Activated naive CD4-positive, alpha-beta T cell treated with Interleukin-2 at 50 U/mL for 16 hours (primary cell): ENCODE measurements around the gene NUP188.
"Not testable (repeated sequence)": the region's sequence is repeated elsewhere in the genome, so short reads cannot be mapped to it uniquely, and the experiment has no call there.

Source experiments
- DNase-seq: peaks from one replicate; pipeline ENCODE4 v3.0.0-alpha.2; 2020

NUP188 gene

GRCh38 chr9:129028192-129028966, 80.9 kb downstream of the NUP188 start, which contains the start of gene SH3GLB2:
SH3GLB2 (minus strand) TSS chr9:129028331; CDS start chr9:129028154, 177 bp downstream.
- DNase-seq = peak; percentile 90

DNA sequence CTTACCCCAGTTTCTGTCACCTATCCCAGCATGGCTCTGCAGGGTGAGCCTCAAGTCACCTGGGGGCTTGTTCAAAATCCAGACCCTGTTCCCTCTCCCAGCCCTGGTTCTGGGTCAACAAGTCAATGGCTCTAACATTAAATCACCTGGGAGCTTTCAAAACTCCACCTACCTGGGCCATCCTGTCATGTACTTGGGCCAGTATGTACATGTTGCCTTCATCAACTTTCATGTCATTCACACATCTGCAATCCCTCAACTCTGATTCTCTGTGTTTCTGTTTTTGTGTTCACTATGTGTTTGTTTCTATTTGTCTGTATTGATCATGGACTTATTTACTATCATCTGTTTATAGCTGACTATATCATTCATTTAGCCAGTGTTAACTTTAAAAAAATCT, 82.7 kb downstream of the NUP188 start:
- no peak for DNase-seq

DNA sequence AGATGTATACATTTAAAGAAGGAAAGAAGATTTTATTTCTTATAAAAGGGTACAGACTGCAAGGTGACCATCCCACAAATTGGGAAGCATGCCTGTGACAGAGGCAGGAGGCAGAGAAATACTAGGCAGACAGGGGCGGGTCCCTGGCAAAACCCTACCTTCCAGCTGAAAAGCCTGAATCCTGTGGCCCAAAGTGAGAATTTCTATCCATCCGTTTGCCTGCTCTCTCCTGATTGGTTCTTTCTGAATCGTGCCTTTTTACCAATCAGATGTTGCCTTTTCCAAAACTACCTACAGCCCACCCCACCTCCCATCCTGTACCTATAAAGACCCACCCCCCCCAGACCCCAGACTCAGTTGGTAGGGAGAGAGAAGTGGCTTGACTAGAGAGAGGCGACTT, 84.0 kb downstream of the NUP188 start:
- no peak for DNase-seq

DNA sequence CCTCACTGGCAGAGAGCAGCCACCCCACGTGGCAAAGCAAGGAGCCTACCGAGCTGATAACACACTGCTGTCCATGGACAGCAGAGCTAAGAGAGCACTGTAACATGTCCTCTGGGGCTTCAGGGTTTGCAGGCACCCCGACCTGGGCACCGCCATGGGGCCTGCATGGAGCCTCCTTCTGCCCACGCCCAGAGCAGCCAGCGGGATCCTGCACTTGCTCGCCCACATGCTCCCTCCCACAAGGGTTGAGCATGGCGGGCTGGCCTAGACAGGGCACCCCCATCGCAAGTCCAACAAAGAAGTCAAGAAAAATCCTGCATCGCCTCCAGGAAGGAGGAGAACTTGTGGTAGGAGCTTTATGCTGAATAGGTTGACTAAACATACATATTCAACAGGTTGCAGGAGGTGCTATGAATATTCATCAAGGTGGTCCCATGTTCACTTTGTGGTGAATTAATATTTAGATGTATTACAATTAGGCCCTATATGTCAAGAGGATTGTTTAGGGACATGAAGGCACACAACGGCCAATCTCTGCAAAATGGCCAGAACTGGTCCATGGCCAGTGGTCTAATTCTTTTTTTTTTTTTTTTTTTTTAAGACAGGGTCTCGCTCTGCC, 85.2 kb downstream of the NUP188 start:
- no peak for DNase-seq

GRCh38 chr9:129033216-129033615, 85.7 kb downstream of the NUP188 start:
- DNase-seq = no peak

- DNase-seq = not testable (repeated sequence)
Measured at GRCh38 chr9:129035838-129036237, 88.3 kb downstream of the NUP188 start.

- peak; percentile 95 for DNase-seq
Measured at GRCh38 chr9:129036241-129036922, 88.9 kb downstream of the NUP188 start, which contains the start of gene MIGA2. MIGA2 (plus strand) TSS chr9:129036626; CDS start chr9:129040595, 3,969 bp downstream.

GRCh38 chr9:129036923-129037766, 89.6 kb downstream of the NUP188 start:
- no peak for DNase-seq

GRCh38 chr9:129037767-129038098, 90.2 kb downstream of the NUP188 start:
- no peak for DNase-seq

DNA sequence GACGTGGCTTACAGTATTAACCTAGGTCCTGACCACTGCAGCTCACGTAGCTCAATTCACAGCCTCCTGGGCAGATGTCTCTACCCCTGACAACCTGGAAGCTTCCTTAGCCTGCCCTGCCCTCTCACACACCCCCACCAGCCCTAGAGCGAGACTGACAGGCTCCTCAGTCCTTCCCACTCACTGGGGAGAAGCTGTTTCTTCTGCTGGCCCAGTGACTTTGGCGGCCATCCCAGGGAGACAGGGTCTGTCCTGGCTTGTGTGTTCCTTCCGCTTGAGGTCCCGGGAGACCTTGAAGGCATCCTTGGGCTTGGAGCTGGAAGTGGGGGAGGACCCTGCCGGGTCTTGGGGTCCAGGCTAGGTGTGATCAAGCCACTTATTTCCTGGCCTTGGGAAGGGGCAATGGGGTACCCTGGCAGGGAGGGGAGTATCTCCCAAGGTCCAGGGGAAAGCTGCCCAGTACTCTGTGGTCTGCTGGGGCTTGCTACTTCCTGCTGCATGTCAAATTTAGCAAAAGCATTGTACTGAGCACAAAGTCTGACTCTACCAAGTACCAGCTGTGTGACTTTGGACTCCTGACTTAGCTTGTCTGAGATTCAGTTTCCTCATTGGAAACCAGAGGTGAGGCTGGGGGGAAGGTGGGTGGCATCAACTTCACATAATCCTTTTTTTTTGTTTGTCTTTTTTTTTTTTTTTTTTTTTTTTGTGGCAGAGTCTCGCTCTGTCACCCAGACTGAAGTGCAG, 90.8 kb downstream of the NUP188 start:
- no peak for DNase-seq

GRCh38 chr9:129040113-129040643, 92.7 kb downstream of the NUP188 start:
- no peak for DNase-seq

GRCh38 chr9:129042016-129042415, 94.5 kb downstream of the NUP188 start:
- no peak for DNase-seq

DNA sequence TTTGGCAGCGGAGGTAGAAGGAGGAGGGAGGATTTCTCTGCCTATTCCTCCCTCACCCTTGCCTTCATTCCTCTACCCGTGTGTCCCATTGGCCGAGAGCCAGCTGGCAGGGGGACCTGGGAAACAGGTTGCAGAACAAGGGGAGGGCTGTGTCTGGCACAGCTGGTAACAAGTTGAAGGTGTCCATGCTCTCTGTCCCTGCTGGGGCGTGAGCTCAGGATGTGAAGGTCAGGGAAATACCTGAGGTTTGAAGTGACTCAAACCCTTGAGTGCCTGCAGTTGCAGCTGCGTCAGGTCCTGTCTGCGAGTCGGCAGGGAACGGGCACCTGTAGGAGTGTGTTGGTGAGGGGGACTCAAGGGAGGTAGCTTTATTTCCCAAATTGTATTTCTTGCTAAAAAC, 105.1 kb downstream of the NUP188 start:
- no peak for DNase-seq

DNA sequence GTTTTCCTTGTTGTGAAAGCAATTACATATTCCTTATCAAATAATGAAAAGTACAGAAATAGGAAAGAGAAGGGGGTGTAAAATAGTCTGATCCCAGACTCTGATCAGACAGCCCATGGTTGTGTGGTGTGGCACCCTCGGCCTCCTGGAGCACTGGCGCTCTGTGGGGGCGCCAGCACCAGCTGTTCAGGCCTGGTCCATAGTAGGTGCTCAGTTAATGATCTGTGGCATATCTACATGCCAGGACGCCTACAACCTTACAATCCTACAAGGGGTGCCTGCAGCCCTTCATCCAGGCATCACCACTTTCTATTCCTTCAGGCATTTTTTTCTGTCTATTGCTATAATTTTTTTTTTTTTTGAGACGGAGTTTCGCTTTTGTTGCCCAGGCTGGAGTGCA, 105.5 kb downstream of the NUP188 start:
- no peak for DNase-seq

DNA sequence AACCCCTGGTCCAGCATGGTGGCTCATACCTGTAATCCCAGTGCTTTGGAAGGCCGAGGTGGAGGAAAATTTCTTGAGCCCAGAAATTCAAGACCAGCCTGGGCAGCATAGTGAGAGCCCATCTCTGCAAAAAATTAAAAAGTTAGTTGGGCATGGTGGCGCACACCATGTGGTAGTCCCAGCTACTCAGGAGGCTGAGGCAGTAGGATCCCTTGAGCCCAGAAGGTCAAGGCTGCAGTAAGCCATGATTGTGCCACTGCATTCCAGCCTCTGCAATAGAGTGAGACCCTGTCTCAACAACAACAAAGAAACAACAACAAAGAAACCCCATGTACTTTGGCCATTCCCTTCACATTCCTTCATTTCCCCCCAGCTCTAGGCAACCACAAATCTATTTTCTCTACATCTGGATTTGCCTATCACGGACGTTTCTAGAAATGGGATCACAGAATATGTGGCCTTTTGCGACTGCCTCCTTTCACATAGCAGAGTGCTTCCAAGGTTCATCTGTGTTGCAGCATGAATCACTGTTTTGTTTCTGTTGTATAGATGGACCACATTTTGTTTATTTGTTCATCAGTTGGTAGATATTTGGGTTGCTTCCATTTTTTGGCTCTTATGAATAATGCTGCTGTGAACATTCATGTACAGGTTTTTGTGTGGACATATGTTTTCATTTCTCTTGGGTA, 106.8 kb downstream of the NUP188 start:
- DNase-seq = no peak
